Measurements from ENCODE around the gene SSB.
"Not testable (repeated sequence)": the region's sequence is repeated elsewhere in the genome, so short reads cannot be mapped to it uniquely, and the experiment has no call there.

SSB gene

DNA sequence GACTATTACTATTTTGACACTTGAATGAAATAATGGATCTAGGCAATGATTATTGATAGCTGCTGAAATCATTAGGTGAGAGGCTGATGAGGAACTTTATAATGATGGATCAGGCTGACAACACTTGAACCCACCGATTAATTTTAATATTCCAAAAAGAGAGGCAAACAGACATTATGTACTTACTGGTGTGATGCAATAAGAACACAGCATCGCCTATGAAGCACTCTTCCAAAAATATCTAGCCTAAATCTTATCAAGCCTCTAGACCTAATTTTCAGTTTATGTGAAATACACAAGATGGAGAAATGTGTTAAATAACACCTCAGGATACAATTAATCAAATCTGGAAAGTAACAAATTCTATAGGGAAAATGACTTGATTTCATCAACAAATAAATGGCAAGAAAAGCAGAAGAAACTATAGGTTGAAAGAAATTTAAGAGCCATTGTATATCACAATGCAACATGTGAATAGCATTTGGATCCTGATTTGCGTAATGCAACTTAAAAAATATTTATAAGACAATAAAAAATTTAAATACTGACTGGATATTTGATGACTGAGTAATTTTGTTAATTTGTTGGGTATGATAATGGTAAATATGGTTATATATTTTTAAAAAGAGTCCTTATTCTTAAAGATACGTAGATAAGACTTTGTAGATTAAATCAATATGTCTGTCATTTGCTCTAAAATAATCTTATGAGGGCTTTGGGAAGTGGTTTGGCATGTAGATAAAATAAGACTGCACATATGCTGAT is 17.2 kb upstream of the SSB start:
- DNase-seq, result no peak

DNA sequence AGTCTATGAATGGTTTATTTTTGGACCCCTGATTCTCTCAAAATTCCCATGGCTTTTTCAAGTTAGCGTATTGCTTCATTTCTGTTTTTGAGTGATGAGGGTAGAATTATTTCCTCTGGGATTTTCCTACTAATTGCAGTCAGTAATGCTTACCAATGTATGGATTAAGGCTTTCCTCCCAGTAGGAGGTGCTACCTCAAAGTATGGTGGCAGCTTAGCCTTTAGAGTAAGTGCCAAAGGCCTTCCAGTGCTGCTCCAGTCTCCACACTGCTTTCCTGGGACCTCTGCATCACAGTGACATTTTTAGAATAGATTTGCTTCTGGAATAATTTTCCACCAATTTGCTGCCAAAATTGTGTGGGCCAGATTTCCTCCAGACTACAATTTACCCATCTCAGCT is 16.2 kb upstream of the SSB start:
- DNase-seq, result no peak

DNA sequence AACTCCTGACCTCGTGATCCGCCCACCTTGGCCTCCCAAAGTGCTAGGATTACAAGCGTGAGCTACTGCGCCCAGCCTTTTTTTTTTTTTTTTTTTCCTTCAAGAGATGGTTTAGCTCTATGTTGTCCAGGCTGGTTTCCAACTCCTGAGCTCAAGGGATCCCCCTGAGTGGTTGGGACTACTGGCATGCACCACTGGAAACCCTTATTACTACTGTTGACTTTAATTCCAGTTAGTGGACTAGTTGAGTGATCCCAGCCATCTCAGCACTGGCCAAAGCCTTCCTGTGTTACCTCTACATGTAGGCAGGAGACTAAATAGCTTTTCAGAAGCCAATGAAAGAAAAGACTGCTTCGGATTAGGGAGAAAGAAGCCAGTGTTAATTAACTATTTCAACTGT is 8.1 kb upstream of the SSB start:
- DNase-seq, result no peak

DNA sequence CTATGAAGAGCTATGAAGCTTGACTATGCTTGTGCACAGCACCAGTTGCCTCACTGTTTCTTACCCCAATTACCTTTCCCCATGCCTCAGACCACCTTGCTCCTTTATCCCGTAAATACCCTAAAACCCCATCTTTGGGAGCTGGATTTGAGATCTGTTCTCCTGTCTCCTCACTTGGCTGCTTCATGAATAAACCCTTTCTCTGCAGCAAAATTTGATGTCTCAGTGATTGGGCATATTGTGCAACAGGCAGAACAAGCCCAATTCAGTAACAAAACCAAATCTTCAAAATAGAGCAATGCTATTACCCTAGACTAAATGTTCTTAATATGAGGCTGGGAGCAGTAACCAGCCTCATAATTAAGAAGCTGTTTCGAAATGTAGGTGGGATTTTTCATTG is 3.5 kb upstream of the SSB start:
- DNase-seq, result no peak

DNA sequence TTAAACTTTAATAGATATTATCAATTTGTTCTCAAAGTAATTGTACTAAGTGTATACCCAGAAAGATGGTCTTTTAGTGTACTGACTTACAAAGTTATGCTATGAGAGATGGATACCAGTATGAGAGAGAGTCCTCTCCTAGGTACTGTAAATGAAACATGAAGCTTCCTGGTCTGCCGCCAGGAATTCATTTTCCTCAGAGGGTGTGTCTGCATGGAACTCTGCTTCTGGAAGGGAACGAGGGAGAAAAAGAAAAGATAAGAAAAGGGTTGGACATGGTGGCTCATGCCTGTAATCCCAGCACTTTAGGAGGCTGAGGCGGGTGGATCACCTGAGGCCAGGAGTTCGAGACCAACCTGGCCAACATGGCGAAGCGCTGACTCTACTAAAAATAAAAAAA is 2.2 kb upstream of the SSB start:
- no peak for DNase-seq

DNA sequence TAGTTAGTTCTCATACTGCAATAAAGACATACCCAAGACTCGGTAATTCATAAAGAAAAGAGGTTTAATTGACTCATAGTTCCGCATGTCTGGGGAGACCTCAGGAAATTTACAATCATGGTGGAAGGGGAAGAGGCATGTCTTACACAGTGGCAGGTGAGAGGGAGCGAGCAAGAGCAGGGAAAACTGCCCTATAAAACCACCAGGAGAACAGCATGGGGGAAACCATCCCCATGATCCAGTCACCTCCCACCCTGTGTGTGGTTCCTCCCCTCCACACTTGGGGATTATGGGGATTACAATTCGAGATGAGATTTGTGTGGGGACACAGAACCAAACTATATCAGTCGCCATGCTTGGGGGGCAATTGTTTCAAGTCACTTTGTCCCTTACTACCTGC is 1.1 kb upstream of the SSB start:
- DNase-seq, result no peak

DNA sequence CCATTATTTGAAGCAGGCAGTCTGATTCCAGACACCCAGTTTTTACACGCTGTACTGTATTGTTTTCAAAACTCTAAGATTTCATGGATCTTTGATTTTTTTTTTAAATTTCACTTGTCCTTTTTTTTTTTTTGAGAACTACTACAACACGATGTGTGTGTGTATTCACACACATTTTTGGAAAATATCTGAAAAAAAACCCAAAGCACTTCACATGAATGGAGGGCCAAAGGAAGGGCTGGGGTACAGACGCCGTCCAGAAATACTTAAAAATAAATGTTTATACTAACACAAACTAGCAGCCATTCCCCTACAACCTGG is 314 bp upstream of the SSB start:
- no peak for DNase-seq

DNA sequence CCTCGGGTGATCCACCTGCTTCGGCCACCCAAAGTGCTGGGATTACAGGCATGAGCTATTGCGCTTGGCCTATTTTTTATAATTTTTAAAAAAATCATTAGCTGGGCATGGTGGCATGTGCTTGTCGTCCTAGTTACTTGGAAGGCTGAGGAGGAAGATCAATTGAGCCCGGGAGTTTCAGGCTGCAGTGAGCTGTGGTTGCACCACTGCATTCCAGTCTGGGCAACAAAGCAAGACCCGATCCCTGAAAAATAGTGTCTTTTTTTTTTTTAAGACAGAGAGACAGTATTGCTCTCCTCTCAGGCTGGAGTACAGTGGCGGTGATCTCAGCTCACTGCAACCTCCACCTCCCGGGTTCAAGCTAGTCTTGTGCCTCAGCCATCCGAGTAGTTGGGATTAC is 4.8 kb downstream of the SSB start:
- DNase-seq, result no peak

DNA sequence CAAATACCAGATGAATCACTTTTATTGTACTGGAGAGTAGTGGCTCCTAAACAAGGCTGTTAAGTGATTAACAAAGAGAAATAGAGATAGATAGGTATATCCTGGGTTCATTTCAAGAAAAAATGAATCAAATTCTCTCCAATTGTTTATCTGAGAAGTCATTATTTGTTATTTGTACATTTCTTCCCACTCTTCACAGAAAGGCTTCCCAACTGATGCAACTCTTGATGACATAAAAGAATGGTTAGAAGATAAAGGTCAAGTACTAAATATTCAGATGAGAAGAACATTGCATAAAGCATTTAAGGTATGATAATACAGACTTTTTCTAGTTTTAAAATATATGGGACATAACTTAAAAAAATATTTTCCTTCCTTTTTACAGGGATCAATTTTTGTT is 7.9 kb downstream of the SSB start:
- no peak for DNase-seq

DNA sequence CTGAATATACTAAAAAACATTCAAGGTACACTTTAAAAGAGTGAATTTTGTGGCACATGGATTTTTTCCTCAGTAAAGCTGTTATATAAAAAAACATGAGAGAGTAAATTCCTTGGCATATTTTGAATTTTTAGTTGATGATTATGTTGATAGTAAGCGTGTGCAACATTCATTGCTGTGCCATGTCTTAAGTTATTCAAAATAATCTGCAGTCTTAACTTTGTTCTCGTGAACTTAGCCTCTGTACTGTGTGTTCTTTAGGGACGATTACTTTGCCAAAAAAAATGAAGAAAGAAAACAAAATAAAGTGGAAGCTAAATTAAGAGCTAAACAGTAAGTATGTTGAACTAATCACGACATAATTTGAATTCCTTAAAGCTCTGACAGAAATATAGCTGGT is 9.6 kb downstream of the SSB start:
- no peak for DNase-seq

DNA sequence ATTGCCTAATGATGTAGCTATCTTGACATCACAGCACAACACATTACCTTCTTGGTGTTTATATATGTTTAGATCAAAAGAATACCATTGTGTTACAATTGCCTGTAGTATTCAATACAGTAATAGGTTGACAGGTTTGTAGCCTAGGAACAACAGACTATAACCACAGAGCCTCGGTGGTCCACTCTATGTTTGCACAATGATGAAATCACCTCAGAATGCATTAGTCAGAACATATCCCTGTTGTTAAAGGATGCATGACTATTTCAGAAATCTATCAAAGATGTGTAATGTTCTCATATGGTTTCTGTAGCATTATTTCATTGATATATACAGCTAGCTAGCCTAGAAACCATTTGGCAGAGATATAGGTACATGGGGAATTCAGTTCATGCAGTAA is 17.2 kb downstream of the SSB start:
- DNase-seq, result no peak

DNA sequence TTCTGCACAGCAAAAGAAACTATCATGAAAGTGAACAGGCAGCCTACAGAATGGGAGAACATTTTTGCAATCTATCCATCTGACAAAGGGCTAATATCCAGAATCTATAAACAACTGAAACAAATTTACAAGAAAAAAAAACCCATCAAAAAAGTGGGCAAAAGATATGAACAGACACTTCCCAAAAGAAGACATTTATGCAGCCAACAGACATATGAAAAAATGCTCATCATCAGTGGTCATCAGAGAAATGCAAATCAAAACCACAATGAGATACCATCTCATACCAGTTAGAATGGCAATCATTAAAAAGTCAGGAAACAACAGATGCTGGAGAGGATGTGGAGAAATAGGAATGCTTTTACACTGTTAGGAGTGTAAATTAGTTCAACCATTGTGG is 18.3 kb downstream of the SSB start:
- DNase-seq, result not testable (repeated sequence)

DNA sequence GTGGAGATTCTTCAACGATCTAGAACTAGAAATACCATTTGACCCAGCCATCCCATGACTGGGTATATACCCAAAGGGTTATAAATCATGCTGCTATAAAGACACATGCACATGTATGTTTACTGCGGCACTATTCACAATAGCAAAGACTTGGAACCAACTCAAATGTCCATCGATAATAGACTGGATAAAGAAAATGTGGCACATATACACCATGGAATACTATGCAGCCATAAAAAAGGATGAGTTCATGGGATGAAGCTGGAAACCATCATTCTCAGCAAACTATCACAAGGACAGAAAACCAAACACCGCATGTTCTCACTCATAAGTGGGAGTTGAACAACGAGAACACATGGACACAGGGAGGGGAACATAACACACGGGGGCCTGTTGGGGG is 18.7 kb downstream of the SSB start:
- not testable (repeated sequence) for DNase-seq

DNA sequence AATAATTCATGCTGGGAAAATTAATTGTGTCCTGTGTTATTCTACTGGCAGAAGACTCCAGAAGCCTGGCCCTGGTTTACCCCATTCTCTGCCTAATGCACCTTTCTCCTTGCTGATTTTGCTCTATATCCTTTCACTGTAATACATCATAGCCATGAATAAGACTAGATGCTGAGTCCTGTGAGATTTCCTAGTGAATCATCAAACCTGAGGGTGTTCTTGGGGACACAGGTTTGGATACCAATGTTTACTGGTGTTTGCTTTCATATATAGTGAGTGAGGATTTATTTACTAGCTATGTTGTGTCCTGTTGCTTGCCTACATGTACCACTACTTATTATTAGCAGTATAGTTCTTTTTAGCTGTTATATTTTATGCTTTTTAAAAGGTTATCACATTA is 19.6 kb downstream of the SSB start:
- DNase-seq, result no peak

DNA sequence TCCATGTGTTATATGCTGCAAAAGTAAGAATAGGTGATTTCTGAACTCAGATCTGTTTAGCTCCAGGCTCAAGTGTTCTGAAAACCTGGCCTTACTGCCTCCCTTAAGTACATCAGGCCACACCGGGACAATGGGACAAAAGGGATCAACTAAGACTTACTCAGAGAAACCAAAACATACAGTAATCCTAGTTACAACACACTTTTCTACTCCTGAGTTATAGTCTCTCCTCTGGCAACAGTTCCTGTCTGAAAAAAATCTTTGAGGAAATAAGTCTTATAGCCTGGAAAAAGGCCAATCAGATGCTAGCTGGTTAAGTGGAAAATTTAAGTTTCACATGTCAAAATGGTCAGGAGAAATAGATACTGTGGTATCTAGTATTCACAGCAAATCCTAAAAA is 20.4 kb downstream of the SSB start:
- no peak for DNase-seq

DNA sequence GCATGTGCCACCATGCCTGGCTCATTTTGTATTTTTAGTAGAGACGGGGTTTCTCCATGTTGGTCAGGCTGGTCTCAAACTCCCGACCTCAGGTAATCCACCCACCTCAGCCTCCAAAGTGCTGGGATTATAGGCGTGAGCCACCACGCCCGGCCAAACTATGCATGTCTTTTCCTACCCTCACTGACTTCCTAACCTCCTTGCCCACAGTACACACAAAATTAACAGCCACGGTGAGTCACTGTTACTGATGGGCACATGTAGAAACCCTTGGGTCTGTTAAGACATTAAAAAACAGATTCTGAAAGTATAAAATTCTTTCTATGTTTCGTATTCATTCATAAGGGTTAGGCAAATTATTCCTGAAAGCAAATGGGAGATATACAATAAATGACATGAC is 21.4 kb downstream of the SSB start:
- not testable (repeated sequence) for DNase-seq

DNA sequence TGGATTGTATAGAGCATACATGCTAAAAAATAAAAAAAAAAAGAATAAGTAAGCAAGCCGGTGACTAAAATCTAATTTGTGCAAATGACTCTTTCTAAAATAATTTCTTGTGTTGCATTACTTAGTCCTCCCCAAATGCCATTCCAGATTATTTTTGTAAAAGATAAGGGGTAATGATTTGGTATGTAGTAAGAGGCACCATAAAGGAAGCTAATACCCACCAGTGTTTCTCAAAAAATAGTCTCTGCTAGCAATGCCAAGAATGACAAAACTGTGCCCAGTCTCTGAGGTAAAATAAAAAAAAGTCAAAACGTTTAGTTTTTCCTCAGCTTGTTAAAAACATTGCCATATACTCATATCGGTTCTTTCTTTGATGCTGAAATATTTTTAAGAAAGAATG is 23.4 kb downstream of the SSB start:
- no peak for DNase-seq

DNA sequence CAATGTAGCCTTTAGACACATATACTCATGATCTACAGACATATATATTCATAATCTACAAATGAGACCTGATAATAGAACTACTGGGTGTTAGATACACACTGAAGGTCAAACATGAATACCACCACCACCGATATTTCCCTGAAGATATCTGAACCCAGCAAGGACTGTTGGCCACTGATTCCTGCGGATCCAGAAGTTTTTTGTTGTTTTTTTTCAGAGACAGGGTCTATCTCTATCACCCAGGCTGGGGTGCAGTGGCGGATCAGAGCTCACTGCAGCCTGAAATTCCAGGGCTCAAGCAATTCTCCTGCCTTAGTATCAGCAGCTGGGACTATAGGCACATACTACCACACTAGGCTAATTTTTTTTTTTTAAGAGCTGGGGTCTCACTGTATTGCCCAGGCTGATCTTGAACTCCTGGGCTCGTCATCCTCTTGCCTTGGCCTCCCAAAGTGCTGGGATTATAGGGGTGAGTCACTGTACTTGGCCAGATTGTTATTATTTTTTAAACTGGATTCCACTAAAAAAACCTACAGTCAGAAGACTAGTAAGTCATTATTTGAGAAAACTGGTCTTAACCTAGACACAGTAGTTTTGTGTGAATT is 24.2 kb downstream of the SSB start:
- no peak for DNase-seq

DNA sequence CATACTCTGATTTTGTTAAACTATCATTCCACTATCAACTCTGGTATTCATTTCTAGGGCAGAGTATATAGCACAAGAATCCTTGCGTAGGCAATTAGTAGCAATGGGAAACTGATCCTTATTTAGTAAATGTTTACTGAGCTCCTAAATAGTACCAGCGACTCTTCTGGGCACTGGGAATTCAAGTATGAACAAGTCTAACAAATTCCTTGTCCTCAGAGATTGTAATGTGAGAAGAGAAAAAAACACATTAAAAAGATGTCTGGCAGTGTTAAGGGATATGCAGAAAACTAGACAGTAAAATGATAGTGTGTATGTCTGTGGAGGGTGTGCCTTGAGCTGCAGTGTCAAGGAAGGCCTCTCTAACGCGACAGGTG is 25.3 kb downstream of the SSB start:
- no peak for DNase-seq

DNA sequence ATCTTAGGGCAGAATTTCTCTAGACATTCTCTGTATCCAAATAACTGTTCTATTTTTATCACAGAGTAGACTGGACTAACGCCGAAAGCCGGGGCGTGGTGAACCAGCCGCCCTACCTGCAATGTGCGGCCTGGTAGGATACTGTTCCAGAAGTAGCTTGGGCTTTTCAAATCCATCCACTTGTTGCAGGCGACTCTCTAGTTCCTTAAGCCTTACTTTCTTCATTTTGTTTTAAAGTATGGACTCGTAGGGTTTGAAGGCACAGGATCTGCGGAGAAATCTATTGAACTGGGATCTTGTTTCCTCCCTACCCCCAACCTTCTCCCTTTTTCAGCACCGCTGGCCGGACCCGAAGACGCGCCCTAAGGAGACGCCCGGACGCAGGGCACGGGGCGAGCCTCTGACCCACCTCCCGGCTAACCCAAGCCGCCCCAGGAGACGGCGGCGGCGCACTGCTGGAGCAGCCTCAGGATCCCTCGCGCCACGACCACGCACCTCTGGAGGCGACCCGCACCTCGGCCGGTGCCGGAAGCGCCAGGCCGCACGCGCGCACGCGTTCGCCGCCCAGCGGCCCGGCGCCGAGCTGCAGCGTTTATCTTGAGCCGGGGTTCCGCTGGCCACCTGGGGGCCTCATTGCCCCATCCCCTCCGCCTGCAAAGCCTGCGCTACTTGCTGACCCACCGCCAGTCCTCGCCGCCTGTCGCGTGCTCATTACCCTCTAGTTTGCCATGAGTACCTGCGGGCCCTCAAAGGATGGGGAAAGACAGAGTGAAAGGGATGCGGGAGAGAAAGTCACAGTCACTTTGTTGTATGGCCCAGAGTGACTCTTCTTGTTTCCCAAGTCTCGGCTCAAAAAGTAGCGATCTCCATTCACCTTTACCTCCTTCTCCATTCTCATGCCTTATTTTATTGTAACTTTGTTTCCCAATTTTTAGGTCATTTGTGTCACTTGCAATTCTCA is 26.0 kb downstream of the SSB start, which contains the start of gene METTL5:
METTL5 (minus strand) TSS at position 533 of the 961 bp plus-strand sequence; CDS start at position 225, 308 bp downstream.
- DNase-seq, result peak; percentile 13 to 87 (median 72)

DNA sequence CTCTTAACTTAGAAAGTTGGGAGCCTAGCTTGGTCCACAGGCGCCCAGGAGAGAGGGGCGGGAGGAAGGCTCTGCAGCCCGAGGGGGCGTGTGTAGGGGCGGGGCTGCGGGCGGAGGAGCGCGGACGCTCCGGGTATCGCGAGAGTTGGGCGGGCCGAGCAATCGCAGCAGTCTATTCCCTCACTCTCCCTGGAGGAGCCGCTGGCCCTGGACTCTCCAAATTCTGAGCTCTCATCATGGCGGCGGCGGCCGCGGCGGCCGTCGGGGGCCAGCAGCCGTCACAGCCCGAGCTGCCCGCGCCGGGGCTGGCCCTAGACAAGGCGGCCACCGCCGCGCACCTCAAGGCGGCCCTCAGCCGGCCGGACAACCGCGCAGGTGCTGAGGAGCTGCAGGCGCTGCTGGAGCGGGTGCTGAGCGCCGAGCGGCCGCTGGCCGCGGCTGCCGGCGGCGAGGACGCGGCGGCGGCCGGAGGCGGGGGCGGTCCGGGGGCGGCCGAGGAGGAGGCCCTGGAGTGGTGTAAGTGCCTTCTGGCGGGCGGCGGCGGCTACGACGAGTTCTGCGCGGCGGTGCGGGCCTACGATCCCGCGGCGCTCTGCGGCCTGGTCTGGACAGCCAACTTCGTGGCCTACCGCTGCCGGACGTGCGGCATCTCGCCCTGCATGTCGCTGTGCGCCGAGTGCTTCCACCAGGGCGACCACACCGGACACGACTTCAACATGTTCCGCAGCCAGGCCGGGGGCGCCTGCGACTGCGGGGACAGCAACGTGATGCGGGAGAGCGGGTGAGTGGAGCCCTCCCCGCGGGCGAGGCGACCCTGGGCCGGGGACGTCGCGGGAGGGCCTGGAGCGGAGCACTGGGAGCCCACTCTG is 28.8 kb downstream of the SSB start, which contains the start of gene UBR3:
UBR3 (plus strand) TSS at position 183 of the 869 bp plus-strand sequence; CDS start at position 237, 54 bp downstream.
- peak; percentile 24 to 94 (median 82) for DNase-seq
